ENCODE data around the gene ARHGAP10.

ARHGAP10 gene

DNA sequence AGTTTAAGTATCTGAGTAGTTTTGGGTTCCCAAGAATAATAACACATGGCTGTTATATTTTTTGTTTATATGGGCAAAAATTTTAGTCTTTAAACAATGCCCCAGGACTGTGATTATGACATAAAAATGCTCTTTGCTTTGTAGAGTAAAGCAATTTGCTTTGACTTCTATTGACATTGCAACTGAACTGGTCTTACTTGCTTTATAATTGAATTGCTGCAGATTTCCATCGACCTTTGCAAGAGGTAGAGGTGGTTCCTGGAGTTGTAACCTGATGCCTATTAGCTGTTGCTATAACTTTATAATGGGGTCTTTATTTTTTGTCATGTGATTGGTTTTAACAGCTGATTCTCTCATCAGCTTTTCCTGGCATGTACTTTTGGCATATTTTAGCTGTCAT lies 302.9 kb downstream of the ARHGAP10 start:
- ChIA-PET POLR2A (ENCODE audit: low non-redundant PET) (no interaction called here), CTCF (interaction anchor here (0.5 kb wide), 1 partner anchor 51 kb away, joined by 5 read pairs; no protein-coding TSS in a partner anchor)
- TF ChIP-seq, protein P1, sequence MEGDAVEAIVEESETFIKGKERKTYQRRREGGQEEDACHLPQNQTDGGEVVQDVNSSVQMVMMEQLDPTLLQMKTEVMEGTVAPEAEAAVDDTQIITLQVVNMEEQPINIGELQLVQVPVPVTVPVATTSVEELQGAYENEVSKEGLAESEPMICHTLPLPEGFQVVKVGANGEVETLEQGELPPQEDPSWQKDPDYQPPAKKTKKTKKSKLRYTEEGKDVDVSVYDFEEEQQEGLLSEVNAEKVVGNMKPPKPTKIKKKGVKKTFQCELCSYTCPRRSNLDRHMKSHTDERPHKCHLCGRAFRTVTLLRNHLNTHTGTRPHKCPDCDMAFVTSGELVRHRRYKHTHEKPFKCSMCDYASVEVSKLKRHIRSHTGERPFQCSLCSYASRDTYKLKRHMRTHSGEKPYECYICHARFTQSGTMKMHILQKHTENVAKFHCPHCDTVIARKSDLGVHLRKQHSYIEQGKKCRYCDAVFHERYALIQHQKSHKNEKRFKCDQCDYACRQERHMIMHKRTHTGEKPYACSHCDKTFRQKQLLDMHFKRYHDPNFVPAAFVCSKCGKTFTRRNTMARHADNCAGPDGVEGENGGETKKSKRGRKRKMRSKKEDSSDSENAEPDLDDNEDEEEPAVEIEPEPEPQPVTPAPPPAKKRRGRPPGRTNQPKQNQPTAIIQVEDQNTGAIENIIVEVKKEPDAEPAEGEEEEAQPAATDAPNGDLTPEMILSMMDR (conservative IDR thresholded peaks at IDR 0.05; ENCODE audit: low read depth), result no peak
- H3K27ac ChIP-seq, result no peak overlapping the region
- DNase-seq (ENCODE audit: low spot score), result no peak

DNA sequence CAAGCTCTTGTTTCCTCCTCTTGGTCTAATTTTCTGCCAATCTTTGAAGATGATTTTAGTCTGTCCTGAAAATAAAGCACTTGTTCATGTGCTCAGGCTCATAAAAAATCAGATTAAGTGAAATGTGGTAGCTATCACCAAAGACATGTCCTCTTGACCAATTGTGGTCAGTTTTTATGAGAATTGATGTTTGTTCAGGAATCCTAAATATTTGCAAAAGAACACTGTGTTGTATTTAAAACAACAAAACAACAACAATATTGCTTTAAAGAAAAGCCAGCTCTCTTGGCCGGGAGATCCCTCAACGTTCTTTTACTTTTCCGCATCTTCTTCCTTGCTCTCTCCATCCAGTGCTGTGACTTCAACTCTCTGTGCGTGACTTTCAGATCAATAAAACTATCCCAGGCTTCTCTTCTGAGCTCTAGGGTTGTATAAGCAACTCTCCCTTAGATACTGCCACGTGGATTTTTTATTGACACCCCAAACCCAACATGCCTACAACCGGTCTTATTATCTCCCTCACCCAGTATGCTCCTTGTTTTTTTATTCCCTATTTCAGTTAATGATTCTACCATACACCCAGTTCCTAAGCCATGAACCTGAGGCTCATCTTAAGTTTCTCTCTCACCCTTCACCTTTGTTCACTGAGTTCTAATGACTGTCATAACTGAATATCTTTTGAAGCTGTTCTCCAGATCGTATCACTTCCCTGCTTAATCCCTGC lies 309.9 kb downstream of the ARHGAP10 start:
- no peak for DNase-seq (ENCODE audit: low spot score)
- POLR2A ChIA-PET (ENCODE audit: low non-redundant PET), result no interaction called here
- CTCF ChIA-PET, result interaction anchor here (0.7 kb wide), 1 partner anchor 15 kb away, joined by 4 read pairs; no protein-coding TSS in a partner anchor

DNA sequence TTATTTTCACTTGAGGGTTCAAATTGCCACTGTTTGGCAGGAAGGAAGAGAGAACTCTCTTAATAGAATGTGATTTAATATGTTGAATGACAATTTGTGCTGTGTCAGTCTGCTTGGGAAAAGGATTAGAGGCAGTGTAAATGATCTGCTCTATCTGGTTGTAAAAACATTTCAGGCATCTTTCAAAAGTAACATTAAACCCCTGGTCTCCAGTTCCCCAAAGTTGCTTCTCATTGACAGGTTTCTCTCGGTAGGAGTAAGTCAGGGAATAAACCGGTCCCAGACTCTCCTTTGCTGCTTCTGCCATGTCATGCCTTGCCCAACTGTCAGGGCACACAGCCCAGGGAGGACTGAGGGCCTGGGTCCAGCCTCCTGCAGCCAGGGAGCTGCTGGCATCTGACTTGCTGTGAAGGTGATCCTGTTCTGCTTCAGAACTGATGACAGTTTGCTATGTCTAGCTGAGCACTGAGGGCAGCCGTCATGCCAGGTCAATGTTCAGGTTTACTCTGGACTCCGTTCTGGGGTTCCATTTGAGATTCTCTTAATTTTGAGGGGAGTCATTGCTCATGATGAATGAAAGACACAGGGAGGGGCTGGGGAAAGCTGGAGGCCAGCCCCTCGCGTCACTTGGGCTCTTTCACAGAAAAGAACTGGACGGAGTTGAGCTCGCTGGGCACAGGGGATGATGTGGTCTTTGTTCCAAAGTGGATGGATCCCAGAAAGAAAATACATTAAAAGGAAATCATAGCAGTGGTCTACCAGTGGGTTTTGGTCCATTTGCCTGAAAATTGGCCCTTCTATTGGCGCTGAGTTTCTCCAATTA lies 312.4 kb downstream of the ARHGAP10 start:
- H3K27ac ChIP-seq, result no peak overlapping the region
- POLR2A ChIA-PET (ENCODE audit: low non-redundant PET), result no interaction called here
- TF ChIP-seq, protein P1 (conservative IDR thresholded peaks at IDR 0.05; ENCODE audit: low read depth), result no peak
- CTCF ChIA-PET, result interaction anchor here (0.5 to 0.7 kb wide), 2 partner anchors 13 to 112 kb away, joined by 3 to 4 read pairs; no protein-coding TSS in a partner anchor
- no peak for DNase-seq (ENCODE audit: low spot score)

More for the DNA sequence above, 309.9 kb downstream of the ARHGAP10 start:
- no peak overlapping the region for H3K27ac ChIP-seq
- TF ChIP-seq, protein P1 (conservative IDR thresholded peaks at IDR 0.05; ENCODE audit: low read depth), result no peak

DNA sequence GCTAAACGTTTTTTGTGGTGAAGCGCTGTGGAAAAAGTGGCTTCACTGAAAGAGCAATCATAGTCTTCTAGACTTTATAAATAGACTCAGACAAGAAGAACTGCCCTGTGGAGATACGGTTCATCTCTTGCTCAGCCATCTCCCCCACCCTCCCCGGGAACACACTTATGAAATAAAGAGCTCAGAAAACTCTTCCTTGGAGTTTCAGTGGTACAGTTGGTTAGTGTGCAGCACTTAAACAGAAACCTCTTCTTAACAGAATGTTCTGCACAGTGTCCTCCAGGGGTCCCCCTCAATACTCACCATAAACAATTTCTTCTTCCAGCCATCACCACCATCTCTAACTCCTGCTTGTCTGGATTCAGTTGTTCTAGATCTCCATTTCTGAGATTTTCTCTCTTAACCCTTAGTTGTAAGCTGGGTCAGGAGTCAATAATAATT lies 313.0 kb downstream of the ARHGAP10 start:
- no peak for DNase-seq (ENCODE audit: low spot score)
- POLR2A ChIA-PET (ENCODE audit: low non-redundant PET), result no interaction called here

DNA sequence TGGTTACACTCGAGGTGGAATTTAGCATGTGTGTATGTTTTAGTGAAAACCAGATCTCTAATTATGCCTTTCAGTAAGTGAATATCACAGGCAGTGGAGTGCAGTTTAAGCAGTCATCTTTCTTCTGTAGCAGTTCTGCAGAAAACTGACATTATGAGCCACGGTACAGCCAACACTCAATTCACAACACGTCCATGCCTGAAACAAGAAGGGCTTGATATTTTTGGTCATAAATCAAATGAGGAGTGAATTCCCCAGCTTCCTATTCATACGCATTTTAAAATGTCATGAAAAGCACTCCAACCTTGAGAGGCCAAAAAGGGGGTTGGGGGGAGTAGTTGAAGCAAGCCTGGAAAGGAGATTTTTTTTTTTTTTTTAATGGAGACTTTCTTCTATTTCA lies 316.7 kb downstream of the ARHGAP10 start:
- POLR2A ChIA-PET (ENCODE audit: low non-redundant PET), result no interaction called here
- CTCF ChIA-PET, result interaction anchor here (0.6 to 0.7 kb wide), 2 partner anchors 51 to 620 kb away, joined by 3 read pairs; no protein-coding TSS in a partner anchor
- TF ChIP-seq, protein P1 (conservative IDR thresholded peaks at IDR 0.05; ENCODE audit: low read depth), result no peak
- no peak overlapping the region for H3K27ac ChIP-seq
- DNase-seq (ENCODE audit: low spot score), result no peak

More for the DNA sequence above, 313.0 kb downstream of the ARHGAP10 start:
- CTCF ChIA-PET, result no interaction called here
- H3K27ac ChIP-seq, result no peak overlapping the region
- TF ChIP-seq, protein P1 (conservative IDR thresholded peaks at IDR 0.05; ENCODE audit: low read depth), result no peak

DNA sequence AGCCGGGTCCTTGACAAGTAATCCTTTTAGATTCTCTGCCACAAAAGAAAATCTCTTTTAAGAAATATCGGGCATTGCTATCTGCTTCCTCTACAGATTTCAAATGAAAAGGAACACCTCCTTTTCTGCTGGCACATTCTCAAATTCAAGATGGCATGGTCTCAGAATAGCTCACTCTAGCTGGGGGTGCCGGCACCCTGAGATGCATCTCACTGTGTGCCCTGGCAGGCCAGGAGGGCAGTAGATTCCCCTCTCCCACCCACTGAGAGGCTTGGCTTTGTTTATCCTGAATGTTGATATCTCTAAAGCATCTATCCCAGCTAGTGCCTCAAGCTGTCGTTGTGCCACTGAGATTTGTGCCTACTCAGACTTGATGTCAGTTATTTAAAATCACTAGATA lies 319.5 kb downstream of the ARHGAP10 start:
- H3K27ac ChIP-seq, result no peak overlapping the region
- CTCF ChIA-PET, result interaction anchor here (0.5 to 0.6 kb wide), 2 partner anchors 35 to 432 kb away, joined by 3 read pairs; no protein-coding TSS in a partner anchor
- TF ChIP-seq, protein P1 (conservative IDR thresholded peaks at IDR 0.05; ENCODE audit: low read depth), result no peak
- no peak for DNase-seq (ENCODE audit: low spot score)
- POLR2A ChIA-PET (ENCODE audit: low non-redundant PET), result no interaction called here
